ENCODE data around the gene CNTRL. TPM values are rescaled to one million over a fixed set of nuclear protein-coding genes. Genes with fewer than 3 reads are reported as not detected.
"Not testable (repeated sequence)": the region's sequence is repeated elsewhere in the genome, so short reads cannot be mapped to it uniquely, and the experiment has no call there.

Gene CNTRL
- total and polyA plus RNA-seq, 2 of the 8 experiments (the other 6 are each of a cell fraction or from before 2014, with no cell fraction given), result 5.1 to 13.9 TPM

- H2AK5ac ChIP-seq (ENCODE audit: low read depth, low read length); H3K79me1 ChIP-seq (ENCODE audit: low read depth, low read length); H3K79me2 ChIP-seq (ENCODE audit: control insufficient read depth in 1 of 2, insufficient read depth in 2 of 2, low read length in 2 of 2); H3K14ac ChIP-seq (ENCODE audit: insufficient read length); POLR2A ChIA-PET (ENCODE audit: partially characterized antibody); H2BK12ac ChIP-seq (ENCODE audit: low read depth, low read length); H3K23ac ChIP-seq (ENCODE audit: insufficient read length); H3K4me2 ChIP-seq (ENCODE audit: insufficient read depth in 1 of 2, low read depth in 2 of 2, low read length in 2 of 2); H3K36me3 ChIP-seq (ENCODE audit: control insufficient read depth in 2 of 4, insufficient read depth in 4 of 4, low read length in 3 of 4); H3K9me3 ChIP-seq (ENCODE audit: insufficient read depth in 2 of 2, low read depth in 1 of 2, low read length in 1 of 2); H4K8ac ChIP-seq (ENCODE audit: extremely low read depth, insufficient read depth, low read length); FAIRE-seq; H2BK15ac ChIP-seq (ENCODE audit: low read length); H2BK120ac ChIP-seq (replicated peaks; ENCODE audit: low read depth, low read length); H2AFZ ChIP-seq (ENCODE audit: low read length); H3K27me3 ChIP-seq (replicated peaks in 1 of 4; ENCODE audit: control insufficient read depth in 3 of 4, extremely low read depth in 1 of 4, insufficient read depth in 3 of 4, low read length in 3 of 4); DNase-seq (ENCODE audit: low read depth in 1 of 2, low spot score in 2 of 2); H4K20me1 ChIP-seq (replicated peaks in 1 of 2; ENCODE audit: control insufficient read depth in 1 of 2, insufficient read depth in 2 of 2, low read length in 2 of 2); H3K27ac ChIP-seq (ENCODE audit: low read depth, low read length); H4K91ac ChIP-seq (replicated peaks; ENCODE audit: insufficient read length, low read length); H3K4ac ChIP-seq (replicated peaks; ENCODE audit: insufficient read length, low read depth, low read length); H3K23me2 ChIP-seq (ENCODE audit: low read depth, low read length); H3K4me3 ChIP-seq (ENCODE audit: extremely low read depth in 1 of 4, insufficient read depth in 2 of 4, low read depth in 3 of 4, low read length in 4 of 4); H3K4me1 ChIP-seq (replicated peaks in 1 of 4; ENCODE audit: control insufficient read depth in 3 of 4, insufficient read depth in 4 of 4, low read length in 3 of 4); H3K9ac ChIP-seq (replicated peaks in 1 of 4; ENCODE audit: extremely low read depth in 1 of 4, low read depth in 3 of 4, low read length in 3 of 4); H3K18ac ChIP-seq (ENCODE audit: extremely low read depth, low read length); H4K5ac ChIP-seq (ENCODE audit: insufficient read length, low read depth, low read length); H3K56ac ChIP-seq (replicated peaks; ENCODE audit: insufficient read length, low read depth, low read length); H2BK20ac ChIP-seq (ENCODE audit: low read length); H2BK5ac ChIP-seq (ENCODE audit: low read depth, low read length); CTCF ChIA-PET (ENCODE audit: partially characterized antibody): not testable (repeated sequence)
- WGBS, 2 experiments (ENCODE audit: extremely low coverage in 1 of 2, insufficient coverage in 1 of 2, insufficient read length in 1 of 2, insufficient replicate concordance in 2 of 2, low coverage in 1 of 2, low lambda C conversion rate in 2 of 2, missing lambda C conversion rate in 1 of 2), result 88% methylated on average over 3 of the region's 3 CpGs; no CpG with 5 or more reads in 1 of the 2 experiments
These were observed 54.6 kb downstream of the CNTRL start for GRCh38 chr9:121129384-121129783.
